RWPE1 (cell line): ENCODE measurements around the gene RGS14.
A peak's percentile ranks its signal among the peaks of the same experiment; 100 is the strongest.

Experiments used
- CTCF ChIA-PET: fragments of 350-600 bp; sonication (Branson Sonifier 250); formaldehyde crosslinking; extraction: SDS; loops from one replicate; lab custom pipeline; 2021; lab: Yijun Ruan, JAX
- POLR2A ChIA-PET: fragments of 400-600 bp; formaldehyde crosslinking; extraction: SDS; loops from one replicate; lab custom pipeline; 2020; ENCODE audit warnings: antibody characterized with exemption; ENCODE audit not compliant: low non-redundant PET; lab: Yijun Ruan, JAX
- DNase-seq: peaks from one replicate; pipeline ENCODE4 v3.0.0; 2012; ENCODE audit warnings: low spot score
- H3K27ac ChIP-seq: fragments of 450-650 bp; 2 replicates; pipeline ENCODE4 v1.5.1; 2017
- TF ChIP-seq, protein P1 (sequence below): fragments of 450-650 bp; conservative IDR thresholded peaks from 2 replicates; pipeline ENCODE4 v1.5.1; 2017; ENCODE audit warnings: low read depth, mild to moderate bottlenecking

Gene RGS14

DNA sequence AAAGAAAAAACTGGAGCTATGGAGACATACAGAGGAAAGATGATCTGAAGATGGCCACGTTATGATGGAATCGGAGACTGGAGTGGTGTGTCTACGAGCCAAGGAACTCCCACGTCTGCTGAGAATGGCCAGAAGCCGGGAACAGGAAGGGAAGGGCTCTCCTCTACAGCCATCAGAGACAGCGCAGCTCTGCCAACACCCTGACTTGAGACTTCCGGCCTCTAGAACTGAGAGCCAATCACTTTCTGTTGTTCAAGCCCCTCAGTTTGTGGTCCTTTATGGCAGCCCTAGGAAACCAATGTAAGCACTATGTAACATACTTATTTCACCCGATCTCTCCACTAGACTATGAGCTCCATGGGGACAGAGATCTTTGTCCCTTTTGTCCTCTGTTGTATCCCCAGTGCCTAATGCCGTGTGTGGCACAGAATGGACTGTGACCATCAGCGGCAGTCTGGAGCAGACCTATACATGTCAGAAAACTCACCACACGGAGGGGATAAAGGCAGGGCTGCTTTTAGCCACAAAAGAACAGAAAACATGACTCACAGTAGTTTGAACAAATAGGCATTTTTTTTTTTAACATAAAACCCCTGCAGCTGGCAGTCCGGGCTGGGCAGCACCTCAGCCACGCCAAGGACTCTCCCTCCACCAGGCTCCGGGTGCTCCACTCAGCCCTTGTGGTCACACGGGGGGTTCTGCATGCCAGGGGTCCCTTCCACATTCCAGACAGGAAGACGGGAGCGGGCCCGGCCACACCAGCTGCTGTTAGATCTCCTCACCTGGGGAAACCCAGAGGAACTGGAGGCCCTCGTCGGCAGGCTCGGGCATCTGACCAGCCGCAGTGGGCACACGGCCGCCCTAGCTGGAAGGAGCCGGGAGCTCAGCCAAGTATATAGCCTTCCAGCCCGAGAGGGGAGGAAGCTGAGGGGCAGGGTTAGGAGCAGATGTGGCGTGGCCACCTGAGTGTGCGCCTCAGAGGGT lies 29.9 kb upstream of the RGS14 start:
- CTCF ChIA-PET, result interaction anchor here (0.6 to 2.0 kb wide), 3 partner anchors 10 to 18 kb away, joined by 4 to 8 read pairs (median 4); no protein-coding TSS in a partner anchor
- peak overlapping the region; percentile 44 for H3K27ac ChIP-seq
- TF ChIP-seq, protein P1, sequence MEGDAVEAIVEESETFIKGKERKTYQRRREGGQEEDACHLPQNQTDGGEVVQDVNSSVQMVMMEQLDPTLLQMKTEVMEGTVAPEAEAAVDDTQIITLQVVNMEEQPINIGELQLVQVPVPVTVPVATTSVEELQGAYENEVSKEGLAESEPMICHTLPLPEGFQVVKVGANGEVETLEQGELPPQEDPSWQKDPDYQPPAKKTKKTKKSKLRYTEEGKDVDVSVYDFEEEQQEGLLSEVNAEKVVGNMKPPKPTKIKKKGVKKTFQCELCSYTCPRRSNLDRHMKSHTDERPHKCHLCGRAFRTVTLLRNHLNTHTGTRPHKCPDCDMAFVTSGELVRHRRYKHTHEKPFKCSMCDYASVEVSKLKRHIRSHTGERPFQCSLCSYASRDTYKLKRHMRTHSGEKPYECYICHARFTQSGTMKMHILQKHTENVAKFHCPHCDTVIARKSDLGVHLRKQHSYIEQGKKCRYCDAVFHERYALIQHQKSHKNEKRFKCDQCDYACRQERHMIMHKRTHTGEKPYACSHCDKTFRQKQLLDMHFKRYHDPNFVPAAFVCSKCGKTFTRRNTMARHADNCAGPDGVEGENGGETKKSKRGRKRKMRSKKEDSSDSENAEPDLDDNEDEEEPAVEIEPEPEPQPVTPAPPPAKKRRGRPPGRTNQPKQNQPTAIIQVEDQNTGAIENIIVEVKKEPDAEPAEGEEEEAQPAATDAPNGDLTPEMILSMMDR, result no peak
- peak; percentile 29 for DNase-seq
- POLR2A ChIA-PET, result interaction anchor here (0.5 kb wide), 1 partner anchor 19 kb away, joined by 3 read pairs; no protein-coding TSS in a partner anchor

DNA sequence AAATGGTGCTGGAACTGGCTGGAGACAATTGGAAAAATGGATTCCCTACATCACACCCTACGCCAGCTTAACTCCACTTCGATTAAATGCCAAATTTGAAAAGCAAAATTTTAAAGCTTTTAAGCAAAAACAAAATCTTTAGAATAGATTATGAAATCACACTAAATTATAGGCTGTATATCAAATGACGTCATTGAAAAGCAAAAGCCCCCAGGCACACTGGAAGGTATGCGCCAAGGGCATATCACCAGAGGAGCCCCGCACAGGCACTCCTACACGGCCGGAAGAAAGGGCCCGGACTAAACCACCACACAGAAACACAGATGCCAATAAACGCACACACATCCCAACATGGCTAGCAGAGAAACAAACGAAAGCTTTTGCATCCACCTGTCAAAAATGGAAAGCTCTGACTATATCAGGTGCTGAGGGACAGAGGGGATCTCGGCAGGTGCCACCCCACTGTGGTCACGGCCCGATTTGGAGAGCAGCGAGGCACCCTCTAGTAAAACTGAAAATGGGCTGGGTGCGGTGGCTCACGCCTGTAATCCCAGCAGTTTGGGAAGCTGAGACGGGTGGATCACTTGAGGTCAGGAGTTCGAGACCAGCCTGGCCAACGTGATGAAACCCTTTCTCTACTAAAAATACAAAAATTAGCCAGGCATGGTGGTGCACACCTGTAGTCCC lies 29.0 kb upstream of the RGS14 start:
- ChIA-PET POLR2A (no interaction called here), CTCF (interaction anchor here (0.9 to 2.0 kb wide), 2 partner anchors 10 to 11 kb away, joined by 4 to 8 read pairs; no protein-coding TSS in a partner anchor)
- TF ChIP-seq, protein P1, result no peak
- no peak for DNase-seq
- peak overlapping the region; percentile 44; the same call in 1 of the 2 replicates for H3K27ac ChIP-seq

DNA sequence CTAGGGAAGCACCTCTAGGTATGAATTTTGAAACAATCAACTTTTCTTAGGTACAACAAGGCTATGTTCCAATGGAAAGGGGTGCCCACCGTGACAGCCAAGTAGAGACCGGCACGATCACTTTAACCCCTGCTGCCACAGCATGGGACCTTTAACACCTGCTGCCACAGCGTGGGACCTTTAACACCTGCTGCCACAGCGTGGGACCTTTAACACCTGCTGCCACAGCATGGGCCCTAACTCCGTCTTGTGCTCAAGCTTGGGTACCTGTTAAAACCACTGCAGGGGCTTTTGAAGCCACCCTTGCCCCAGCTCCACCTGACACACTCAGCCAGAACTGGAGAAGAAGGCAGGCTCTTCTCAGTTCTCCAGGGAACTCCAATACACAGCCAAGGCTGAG lies 27.8 kb upstream of the RGS14 start:
- H3K27ac ChIP-seq, result no peak overlapping the region
- DNase-seq, result no peak
- CTCF ChIA-PET, result interaction anchor here (0.8 kb wide), 1 partner anchor 12 kb away, joined by 3 read pairs; no protein-coding TSS in a partner anchor
- POLR2A ChIA-PET, result no interaction called here
- TF ChIP-seq, protein P1, result no peak

DNA sequence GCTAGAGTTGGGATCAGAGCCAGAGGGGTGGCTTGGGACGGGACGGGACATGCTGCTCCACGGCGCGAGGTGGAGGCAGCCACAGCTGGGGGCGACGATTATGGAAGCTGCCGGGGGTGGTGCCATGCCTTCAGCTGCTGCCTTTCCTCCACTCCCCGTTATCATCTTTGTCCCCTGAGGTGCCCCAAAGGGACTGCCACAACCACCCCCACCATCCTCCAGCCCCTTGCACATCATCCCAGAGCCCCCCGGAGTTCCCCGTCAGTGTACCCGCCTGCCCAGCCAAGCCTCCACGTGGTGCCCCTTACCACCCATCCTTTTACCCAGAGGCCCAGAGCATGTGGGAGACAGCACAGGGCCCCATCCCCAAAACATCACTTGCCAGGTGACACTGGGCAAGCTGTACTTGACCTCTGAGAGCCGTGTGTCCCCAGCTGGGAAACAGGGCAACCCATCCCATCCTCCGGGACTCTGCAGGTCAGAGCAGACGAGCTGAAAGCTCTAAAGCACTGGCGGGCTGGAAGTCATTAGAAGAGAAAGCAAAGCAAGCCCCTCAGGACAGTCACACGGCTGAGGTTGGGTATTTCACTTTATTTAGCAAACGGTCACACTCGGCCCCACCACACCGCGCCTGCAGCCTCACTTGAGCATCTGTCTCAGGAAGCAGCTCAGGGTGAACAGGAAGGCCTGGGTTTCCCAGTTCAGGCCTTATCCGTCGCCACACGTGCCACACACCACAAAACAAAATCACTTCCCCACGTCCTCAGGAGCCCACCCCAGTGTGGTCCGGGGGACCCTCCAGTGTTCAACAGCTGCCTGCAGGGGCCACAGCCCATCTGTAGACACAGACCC lies 26.5 kb upstream of the RGS14 start:
- CTCF ChIA-PET, result no interaction called here
- POLR2A ChIA-PET, result no interaction called here
- TF ChIP-seq, protein P1, result no peak
- no peak for DNase-seq
- H3K27ac ChIP-seq, result no peak overlapping the region

DNA sequence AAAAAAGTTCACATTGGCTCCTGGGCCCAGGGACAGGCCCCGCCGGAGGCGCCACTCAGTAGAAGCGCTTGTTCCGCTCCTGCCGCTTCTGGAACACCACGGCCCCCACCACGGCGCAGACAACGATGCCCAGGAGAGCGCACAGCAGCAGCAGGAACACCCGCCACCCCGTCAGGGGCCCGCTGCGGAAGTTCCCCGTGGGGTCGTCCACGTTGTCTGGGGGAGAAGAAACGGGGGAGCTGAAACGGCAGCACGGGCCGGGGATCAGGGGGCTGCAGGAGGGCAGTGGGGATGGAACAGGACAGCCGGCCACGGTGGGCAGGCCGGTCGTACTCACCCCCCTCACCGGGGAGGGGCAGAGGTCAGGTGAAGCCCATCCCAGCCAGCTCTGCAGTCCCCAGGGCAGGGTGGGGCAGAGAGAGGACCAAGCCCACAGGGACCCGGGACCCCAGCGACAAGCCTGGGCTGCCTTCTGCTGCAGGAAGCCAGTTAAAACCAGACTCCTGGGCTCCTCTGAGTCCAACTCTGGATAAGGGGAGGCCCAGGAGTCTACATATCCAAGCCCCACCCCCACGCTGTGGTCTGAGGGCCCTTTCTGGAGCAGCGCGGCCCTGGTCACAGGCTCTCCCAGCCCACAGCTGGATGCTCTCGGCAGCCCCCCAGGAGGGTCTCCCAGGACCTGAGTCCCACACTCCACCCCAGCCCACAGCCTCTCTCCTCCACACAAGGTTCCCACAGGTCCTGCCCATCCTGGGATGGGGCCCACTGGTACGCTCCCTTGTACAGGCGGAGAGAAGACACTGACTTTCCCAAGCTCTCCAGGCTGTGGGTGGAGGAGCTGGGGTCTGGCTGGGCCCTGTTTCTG lies 25.5 kb upstream of the RGS14 start:
- CTCF ChIA-PET, result no interaction called here
- H3K27ac ChIP-seq, result no peak overlapping the region; the same call in 1 of the 2 replicates
- TF ChIP-seq, protein P1, result no peak
- POLR2A ChIA-PET, result no interaction called here
- no peak for DNase-seq
